SK-N-DZ (cell line): Measurements from ENCODE around the gene RNF150.

ENCODE experiments used
- DNase-seq: peaks from one replicate; pipeline ENCODE4 v3.0.0-alpha.2; 2015; ENCODE audit warnings: low spot score

RNF150 gene

DNA sequence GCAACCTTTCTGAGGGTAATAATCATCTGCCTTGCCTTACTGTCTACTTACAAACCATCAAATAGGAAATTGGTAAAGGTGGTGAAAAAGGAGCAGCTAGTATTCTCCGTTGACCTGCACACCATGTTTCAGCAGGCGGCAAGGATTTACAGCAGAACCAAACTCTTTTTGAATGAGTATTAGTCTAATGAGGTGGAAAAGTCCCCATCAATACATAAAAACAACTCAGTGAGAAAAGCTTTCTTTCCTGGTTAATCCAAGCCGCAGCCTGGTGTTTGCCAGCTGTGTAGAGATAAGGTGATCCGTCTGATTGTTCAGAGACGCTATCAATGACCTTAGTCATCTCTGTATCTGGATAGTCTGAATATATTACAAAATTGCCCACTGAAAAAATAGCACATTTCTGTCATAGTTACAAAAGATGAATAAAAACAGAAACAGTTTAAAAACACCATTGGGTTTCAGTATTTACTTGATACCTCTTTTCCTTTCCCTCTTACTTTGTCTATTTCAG lies 266.7 kb downstream of the RNF150 start:
- no peak for DNase-seq

DNA sequence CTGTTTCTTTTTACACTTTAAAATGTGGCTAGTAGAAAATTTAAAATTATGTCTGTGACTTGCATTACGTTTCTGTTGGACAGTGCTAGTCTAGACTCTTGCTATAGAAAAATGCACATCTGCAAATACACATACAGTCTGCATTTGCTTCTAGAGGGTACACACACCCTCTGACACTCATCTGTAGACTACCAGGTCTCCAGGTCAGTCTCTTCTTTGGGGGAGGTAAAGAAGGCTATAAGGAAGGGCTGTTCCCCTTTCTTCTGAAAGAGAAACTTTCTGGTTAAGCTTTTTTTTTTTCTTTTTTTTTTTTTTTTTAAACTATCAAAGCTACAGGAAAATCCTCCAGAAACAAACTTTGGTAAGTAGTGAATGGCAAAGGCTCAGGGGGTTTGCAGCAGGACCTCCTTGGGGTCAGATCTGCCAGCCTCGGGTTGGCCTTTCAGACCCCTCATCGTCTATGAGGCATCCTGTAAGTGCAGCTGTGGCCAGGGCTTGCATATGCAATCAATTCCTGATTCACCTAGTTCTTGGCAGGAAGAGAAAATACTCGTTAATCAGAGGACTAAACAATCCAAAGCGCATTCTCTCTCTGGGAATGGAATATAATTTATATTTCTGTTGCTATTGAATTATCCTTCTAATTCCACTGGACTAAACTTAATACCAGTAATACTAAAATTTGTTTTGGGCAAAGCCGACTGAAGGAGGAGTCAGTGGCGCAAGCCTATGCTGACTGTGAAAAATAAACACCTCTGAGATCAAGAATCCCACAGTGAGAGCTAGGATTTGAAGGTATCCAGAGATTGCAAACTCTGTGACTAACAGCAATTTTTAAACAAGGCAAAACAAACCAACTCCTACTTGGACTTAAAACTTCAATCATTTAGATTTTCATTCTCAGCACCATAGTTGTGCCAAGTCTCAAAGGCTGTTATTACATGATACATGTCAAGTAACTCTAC lies 267.7 kb downstream of the RNF150 start:
- no peak for DNase-seq

GRCh38 chr4:140863197-140863596 lies 270.1 kb downstream of the RNF150 start:
- DNase-seq: no peak

DNA sequence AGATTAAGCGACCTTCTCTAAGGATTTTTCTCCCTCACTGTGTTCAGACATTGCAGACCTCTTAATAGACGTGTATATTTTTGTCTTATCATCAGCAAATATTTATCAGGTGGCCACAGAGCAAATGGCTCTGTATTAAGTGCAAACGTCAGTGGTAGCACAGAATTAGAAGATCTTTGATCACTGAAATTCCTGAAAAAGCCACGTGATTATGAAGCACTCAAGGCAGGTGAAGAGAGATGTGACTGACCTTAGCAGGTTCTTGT lies 271.2 kb downstream of the RNF150 start:
- no peak for DNase-seq

DNA sequence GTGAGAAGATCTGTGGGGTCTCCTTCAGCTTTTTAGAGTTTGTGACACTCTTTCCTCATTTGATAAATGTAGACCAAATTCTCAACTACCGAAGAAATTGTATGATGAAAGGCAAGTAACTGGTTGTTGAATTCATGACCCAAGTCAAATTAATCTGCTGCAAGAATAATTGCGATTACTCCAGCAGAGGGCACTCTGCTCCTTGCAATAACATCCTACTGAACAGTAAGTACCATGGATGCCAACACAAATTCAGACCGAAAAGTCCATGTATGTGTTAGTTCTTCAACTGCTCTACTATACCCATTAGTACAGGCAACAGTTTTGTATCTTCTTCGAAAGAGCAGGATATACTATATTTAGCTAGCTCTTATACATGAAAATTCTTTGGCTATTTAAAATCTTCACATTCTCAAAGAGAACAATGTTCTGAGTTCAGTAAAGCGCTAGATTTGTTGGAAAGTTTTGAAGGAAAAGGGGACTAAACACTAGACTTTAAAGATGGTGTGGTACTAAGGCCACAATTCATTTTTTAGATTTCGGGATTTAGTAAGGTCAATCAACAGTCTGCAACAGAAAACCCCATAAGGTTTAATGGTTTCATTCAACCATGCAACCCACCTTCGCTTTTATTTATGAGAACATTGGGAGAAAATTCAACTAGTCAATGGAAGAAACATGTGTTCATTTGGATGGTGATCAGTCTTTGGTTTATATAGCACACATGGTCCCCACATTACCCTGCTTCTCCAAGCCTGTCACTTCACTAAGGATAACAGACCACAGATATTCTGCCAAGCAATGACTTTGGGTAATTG lies 271.7 kb downstream of the RNF150 start:
- DNase-seq: peak; percentile 82

DNA sequence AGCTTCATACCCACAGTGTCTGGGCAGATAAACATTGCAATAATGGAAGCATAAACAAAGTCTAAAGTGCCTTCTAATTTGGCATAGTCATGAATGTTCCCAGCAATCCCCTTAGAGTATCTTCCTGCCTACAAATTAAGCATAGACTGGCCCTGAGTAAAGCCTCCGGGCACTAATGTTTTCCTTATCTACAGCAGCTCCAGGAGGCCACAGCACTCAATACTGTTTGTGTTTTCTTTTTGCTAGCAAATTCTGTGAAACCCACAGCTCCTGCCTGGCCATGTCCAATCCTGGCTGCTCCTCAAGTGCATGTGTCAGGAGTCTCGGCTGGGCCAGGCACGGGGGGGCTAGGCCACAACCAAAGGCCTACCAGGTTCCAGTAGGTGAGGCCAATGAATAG lies 274.4 kb downstream of the RNF150 start:
- no peak for DNase-seq

DNA sequence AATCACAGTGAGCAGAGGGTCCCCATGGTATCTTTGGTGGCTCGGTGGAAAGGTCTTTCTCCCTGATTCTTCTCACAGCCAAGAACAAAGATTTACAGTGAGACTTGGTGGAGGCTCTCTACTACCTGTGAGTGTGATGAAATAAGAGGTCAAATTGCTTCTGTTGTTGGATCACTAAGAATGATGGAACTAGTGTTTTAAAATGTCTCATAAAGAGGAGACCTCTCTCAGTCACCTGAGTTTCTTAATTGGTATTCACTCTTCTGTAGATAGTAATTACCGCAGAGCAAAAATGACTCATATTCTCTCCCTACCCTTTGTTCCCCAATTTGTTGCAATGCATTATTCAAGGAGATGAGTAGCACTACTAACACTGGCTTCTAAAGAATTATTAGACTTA lies 276.2 kb downstream of the RNF150 start:
- DNase-seq: no peak

GRCh38 chr4:140856621-140857062 lies 276.6 kb downstream of the RNF150 start:
- DNase-seq: no peak

- DNase-seq: no peak
These were observed 279.1 kb downstream of the RNF150 start for GRCh38 chr4:140854168-140854567.

GRCh38 chr4:140851804-140852203 lies 281.5 kb downstream of the RNF150 start:
- DNase-seq: no peak

DNA sequence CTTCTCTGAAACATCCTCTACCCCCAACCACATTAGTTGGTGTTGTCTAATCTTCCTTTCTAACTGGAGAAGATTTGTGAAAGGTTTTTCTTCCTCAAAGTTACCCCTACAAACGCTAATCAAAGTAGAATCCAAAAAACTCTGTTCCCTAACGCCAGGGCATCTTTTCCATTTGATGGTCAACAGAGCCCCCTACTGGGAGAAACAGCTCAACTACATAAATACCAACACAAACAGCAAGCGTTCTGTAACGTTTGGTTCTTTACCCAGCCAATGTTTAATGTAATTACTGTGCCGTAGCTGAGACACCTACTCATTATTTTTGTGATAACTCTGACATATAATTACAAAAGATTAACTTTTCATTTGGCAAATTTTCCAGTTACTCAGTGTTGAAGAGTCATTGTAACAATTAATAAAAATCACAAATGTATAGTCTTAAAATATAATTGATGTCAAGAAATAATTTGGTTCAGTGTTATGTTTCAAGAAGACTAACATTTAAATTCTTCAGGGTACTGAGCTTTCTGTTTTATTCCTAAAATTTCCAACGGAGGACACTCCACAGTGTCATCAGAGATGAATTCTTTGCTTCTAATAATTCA lies 282.1 kb downstream of the RNF150 start:
- peak; percentile 65 for DNase-seq

GRCh38 chr4:140849526-140849925 lies 283.7 kb downstream of the RNF150 start:
- no peak for DNase-seq

GRCh38 chr4:140846736-140847135 lies 286.5 kb downstream of the RNF150 start:
- no peak for DNase-seq

GRCh38 chr4:140844061-140844460 lies 289.2 kb downstream of the RNF150 start:
- DNase-seq: no peak

- DNase-seq: no peak
These were observed 292.1 kb downstream of the RNF150 start for GRCh38 chr4:140841186-140841585.

- no peak for DNase-seq
These were observed 293.1 kb downstream of the RNF150 start for GRCh38 chr4:140839888-140840790.

- peak; percentile 37 for DNase-seq
These were observed 293.9 kb downstream of the RNF150 start for GRCh38 chr4:140839406-140839805.

DNA sequence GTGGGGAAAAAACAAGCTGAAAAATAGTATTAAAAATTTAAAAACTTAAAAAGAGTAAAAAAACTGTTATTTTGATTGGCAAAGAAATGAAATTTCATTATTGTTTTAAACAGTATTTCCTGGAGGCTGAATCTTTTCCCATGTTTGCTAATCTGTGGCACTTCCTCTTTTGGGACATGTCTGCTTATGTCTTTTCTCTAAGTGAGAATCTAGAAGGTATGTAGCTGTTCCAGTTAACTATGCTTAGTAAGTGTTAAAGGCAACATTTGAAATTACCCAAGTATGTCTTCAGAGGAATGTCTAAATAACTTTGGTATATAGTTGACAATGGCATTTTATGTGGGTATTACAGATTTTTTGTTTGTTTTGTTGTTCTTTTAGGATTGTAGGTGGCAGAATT lies 295.5 kb downstream of the RNF150 start:
- no peak for DNase-seq

GRCh38 chr4:140834839-140835495 lies 298.3 kb downstream of the RNF150 start:
- DNase-seq: no peak

GRCh38 chr4:140833280-140833679 lies 300.0 kb downstream of the RNF150 start:
- no peak for DNase-seq
